Endothelial cell of umbilical vein (primary cell): ENCODE results near the gene SULT2B1. TPM values are rescaled to one million over a fixed set of nuclear protein-coding genes. Genes with fewer than 3 reads are reported as not detected.
"Not testable (repeated sequence)": the region's sequence is repeated elsewhere in the genome, so short reads cannot be mapped to it uniquely, and the experiment has no call there.

ENCODE experiments used
- BruUV-seq: library from RNA; stranded (reverse); fragments of 400-500 nt; replicated peaks from 2 replicates; lab custom pipeline; 2021; lab: Mats Ljungman, UMichigan
- CTCF ChIA-PET: fragments of 300-600, 350-600 bp; sonication (Branson Sonifier 250); formaldehyde crosslinking; loops from one replicate; lab custom pipeline; 2021; ENCODE audit warnings: antibody characterized with exemption, inconsistent platforms; lab: Charles Lee
- POLR2A ChIA-PET: fragments of 300-600, 350-600 bp; sonication (Branson Sonifier 250); formaldehyde crosslinking; loops from one replicate; lab custom pipeline; 2021; ENCODE audit warnings: antibody characterized with exemption, inconsistent platforms; lab: Charles Lee
- DNase-seq: peaks from one replicate; pipeline ENCODE4 v3.0.0-alpha.2; 2011; ENCODE audit warnings: low read depth, low spot score
- FAIRE-seq: peaks from 2 replicates; lab custom pipeline; 2011; peaks lifted over from hg19 to GRCh38; lab: Jason Lieb, UNC
- H2AFZ ChIP-seq: 2 replicates; pipeline ENCODE4 v1.6.0; 2012; ENCODE audit warnings: low read depth, low read length, control low read depth, inconsistent platforms
- H3K27ac ChIP-seq: 2 replicates; pipeline ENCODE4 v1.5.1; 2011; ENCODE audit warnings: low read depth, mild to moderate bottlenecking, control low read depth, low read length, moderate library complexity; ENCODE audit not compliant: insufficient read depth
- H3K27me3 ChIP-seq, 2 experiments: 2 replicates each; pipeline versions ENCODE4 v1.6.0 to v1.6.1; 2011; ENCODE audit warnings: low read length in 2 of 2, mixed read lengths in 1 of 2; ENCODE audit not compliant: control insufficient read depth in 2 of 2, insufficient read depth in 2 of 2
- H3K36me3 ChIP-seq, 2 experiments: 2 replicates in 1 of 2; 3 replicates in 1 of 2; pipeline ENCODE4 v1.5.1; 2011; ENCODE audit warnings: low read length in 2 of 2, mild to moderate bottlenecking in 1 of 2, moderate library complexity in 1 of 2; ENCODE audit not compliant: control insufficient read depth in 2 of 2, insufficient read depth in 2 of 2; ENCODE audit errors: extremely low read depth in 1 of 2
- H3K4me1 ChIP-seq: 3 replicates; pipeline ENCODE4 v1.5.1; 2011; ENCODE audit warnings: mild to moderate bottlenecking, low read length; ENCODE audit not compliant: control insufficient read depth, insufficient read depth; ENCODE audit errors: extremely low read depth
- H3K4me2 ChIP-seq: 2 replicates; pipeline ENCODE4 v1.6.1; 2011; ENCODE audit warnings: low read length, control low read depth, mixed read lengths; ENCODE audit not compliant: insufficient read depth
- H3K4me3 ChIP-seq, 3 experiments: fragments of 200-600 bp in 1 of 3; sonication (generic), shearing (Covaris generic) in 1 of 3; replicated peaks in 1 of 3; 2 replicates each; pipeline ENCODE4 v1.5.1; 2011 to 2016; ENCODE audit warnings: control low read depth in 3 of 3, low read length in 3 of 3, mild to moderate bottlenecking in 2 of 3, inconsistent platforms in 1 of 3, low read depth in 1 of 3, moderate library complexity in 1 of 3; ENCODE audit not compliant: insufficient read depth in 1 of 3
- H3K79me2 ChIP-seq: 2 replicates; pipeline ENCODE4 v1.6.0; 2012; ENCODE audit warnings: low read length, inconsistent platforms; ENCODE audit not compliant: control insufficient read depth, insufficient read depth
- H3K9ac ChIP-seq: replicated peaks from 2 replicates; pipeline ENCODE3; 2011; ENCODE audit warnings: low read length, control low read depth; ENCODE audit not compliant: insufficient read depth; ENCODE audit errors: extremely low read depth
- H3K9me1 ChIP-seq: replicated peaks from 3 replicates; pipeline ENCODE4 v1.6.0; 2011; ENCODE audit warnings: mild to moderate bottlenecking, low read length; ENCODE audit not compliant: control insufficient read depth, insufficient read depth; ENCODE audit errors: extremely low read depth
- H3K9me3 ChIP-seq: replicated peaks from 2 replicates; pipeline ENCODE4 v1.5.1; 2012; ENCODE audit warnings: low read length, inconsistent platforms; ENCODE audit not compliant: control insufficient read depth, insufficient read depth
- H4K20me1 ChIP-seq: replicated peaks from 2 replicates; pipeline ENCODE3; 2011; ENCODE audit warnings: mild to moderate bottlenecking, low read length; ENCODE audit not compliant: control insufficient read depth, insufficient read depth; ENCODE audit errors: extremely low read depth
- EZH2 ChIP-seq: IDR thresholded peaks from 2 replicates; pipeline ENCODE4 v1.6.1; 2012; ENCODE audit warnings: borderline replicate concordance, low read depth, mild to moderate bottlenecking, moderate library complexity, low read length, inconsistent platforms; ENCODE audit not compliant: severe bottlenecking
- FOS ChIP-seq: IDR thresholded peaks from 2 replicates; pipeline ENCODE4 v1.6.1; 2011; ENCODE audit warnings: mild to moderate bottlenecking, low read length, moderate library complexity, borderline replicate concordance; ENCODE audit not compliant: insufficient read depth
- GATA2 ChIP-seq: IDR thresholded peaks from 2 replicates; pipeline ENCODE4 v1.7.0; 2011; ENCODE audit warnings: low read depth, mild to moderate bottlenecking, moderate library complexity, mixed read lengths, low read length; ENCODE audit not compliant: insufficient read length, insufficient read depth
- JUN ChIP-seq: IDR thresholded peaks from 2 replicates; pipeline ENCODE4 v1.6.1; 2011; ENCODE audit warnings: borderline replicate concordance, low read depth; ENCODE audit not compliant: insufficient read length, insufficient read depth
- MYC ChIP-seq: IDR thresholded peaks from one replicate; pipeline ENCODE4 v1.6.1; 2011; ENCODE audit warnings: mild to moderate bottlenecking, low read depth, low read length
- POLR2A ChIP-seq: IDR thresholded peaks from 2 replicates; pipeline ENCODE4 v1.6.1; 2012; ENCODE audit warnings: low read depth, mild to moderate bottlenecking, control low read depth, low read length
- POLR2AphosphoS5 ChIP-seq: IDR thresholded peaks from 2 replicates; pipeline ENCODE4 v1.6.1; 2012; ENCODE audit warnings: low read depth, mild to moderate bottlenecking, control low read depth, low read length, moderate library complexity; ENCODE audit not compliant: insufficient read depth
- dilution Hi-C: fragments of 300-500 bp; cut with MboI; formaldehyde crosslinking; loops from one replicate; pipeline ENCODE4 v1.15.0; 2019; ENCODE audit warnings: low sequenced_read_pairs; ENCODE audit not compliant: extremely low pct_ligation_motif_present
- intact Hi-C: fragments of 100-400 bp; cut with micrococcal nuclease; formaldehyde crosslinking; loops from one replicate; pipeline ENCODE4 v1.10.0; 2022
- polyA plus RNA-seq, 4 experiments: library from polyadenylated mRNA; depleted of rRNA in 3 of 4; stranded (reverse) in 3 of 4; unstranded in 1 of 4; fragments of >200 nt; gene quantifications; 2 replicates each; pipeline versions ENCODE4 v1.2.1 to v1.2.3, GENCODE V29; 2011 to 2012; ENCODE audit warnings: missing spikeins in 1 of 4
- total RNA-seq: library from RNA; stranded (reverse); gene quantifications from 2 replicates; pipeline ENCODE4 v1.2.3, GENCODE V29; 2021
- TF ChIP-seq, protein P1 (sequence below), 2 donors: IDR thresholded peaks; 1 replicate in 1 of 2; 2 replicates in 1 of 2; pipeline ENCODE4 v1.5.1; 2011; ENCODE audit warnings: low read length in 2 of 2, mild to moderate bottlenecking in 2 of 2, moderate library complexity in 2 of 2, control low read depth in 1 of 2, inconsistent platforms in 1 of 2, low read depth in 1 of 2; ENCODE audit not compliant: insufficient read depth in 1 of 2; ENCODE audit errors: extremely low read depth in 1 of 2
- TF ChIP-seq, protein P2 (sequence below): IDR thresholded peaks from 2 replicates; pipeline ENCODE4 v1.6.1; 2011; ENCODE audit not compliant: insufficient read depth, insufficient read length

SULT2B1 gene
- total and polyA plus RNA-seq, 2 donors (not counting 3 experiments of a cell fraction or from before 2014, with no cell fraction given) = not detected

DNA sequence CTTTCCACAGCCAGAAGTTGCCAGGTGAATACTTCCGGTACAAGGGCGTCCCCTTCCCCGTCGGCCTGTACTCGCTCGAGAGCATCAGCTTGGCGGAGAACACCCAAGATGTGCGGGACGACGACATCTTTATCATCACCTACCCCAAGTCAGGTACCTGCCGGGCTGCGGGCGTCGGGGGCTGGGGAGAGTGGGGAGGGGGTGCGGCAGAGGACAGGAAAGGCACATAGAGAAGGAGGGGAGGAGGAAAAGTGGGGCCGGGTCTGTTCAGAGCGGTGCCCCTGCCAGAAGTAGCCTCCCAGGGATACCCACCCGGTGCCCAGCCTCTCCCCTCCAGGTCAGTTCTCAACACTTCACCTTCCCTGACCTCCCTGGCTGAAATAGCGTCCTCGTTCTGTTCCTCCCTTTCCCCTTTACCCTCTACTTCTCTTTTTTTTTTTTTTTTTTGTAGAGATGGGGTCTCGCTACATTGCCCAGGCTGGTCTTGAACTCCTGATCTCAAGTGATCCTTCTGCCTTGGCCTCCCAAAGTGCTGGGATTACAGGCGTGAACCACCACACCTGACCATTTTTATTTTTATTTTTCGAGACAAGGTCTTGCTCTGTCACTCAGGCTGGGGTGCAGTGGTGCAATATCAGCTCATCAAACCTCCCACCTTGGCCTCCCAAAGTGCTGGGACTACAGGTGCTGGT is 24.1 kb downstream of the SULT2B1 start:
- Histone ChIP-seq H3K9ac (no peak overlapping the region), H3K27ac (no peak overlapping the region), H3K4me1 (no peaks in the 10 kb centered on the region), H3K4me2 (no peak overlapping the region), H3K9me1 (no peaks in the 10 kb centered on the region), H4K20me1 (no peaks in the 10 kb centered on the region), H3K79me2 (no peaks in the 10 kb centered on the region), H3K4me3 (no peak overlapping the region), H2AFZ (no peak overlapping the region), H3K9me3 (no peaks in the 10 kb centered on the region), H3K27me3 (no peaks in the 10 kb centered on the region), H3K36me3 (no peaks in the 10 kb centered on the region)
- DNase-seq (no peak), FAIRE-seq (no peak)
- BruUV-seq = no TSS peak
- intact Hi-C loops (no loop called here), dilution Hi-C loops (no loop called here)
- POLR2A ChIA-PET = no interaction called here
- CTCF ChIA-PET = interaction anchor here (6.6 kb wide), 1 partner anchor 8 kb away, joined by 38 read pairs; no protein-coding TSS in a partner anchor
- TF ChIP-seq, protein P1, sequence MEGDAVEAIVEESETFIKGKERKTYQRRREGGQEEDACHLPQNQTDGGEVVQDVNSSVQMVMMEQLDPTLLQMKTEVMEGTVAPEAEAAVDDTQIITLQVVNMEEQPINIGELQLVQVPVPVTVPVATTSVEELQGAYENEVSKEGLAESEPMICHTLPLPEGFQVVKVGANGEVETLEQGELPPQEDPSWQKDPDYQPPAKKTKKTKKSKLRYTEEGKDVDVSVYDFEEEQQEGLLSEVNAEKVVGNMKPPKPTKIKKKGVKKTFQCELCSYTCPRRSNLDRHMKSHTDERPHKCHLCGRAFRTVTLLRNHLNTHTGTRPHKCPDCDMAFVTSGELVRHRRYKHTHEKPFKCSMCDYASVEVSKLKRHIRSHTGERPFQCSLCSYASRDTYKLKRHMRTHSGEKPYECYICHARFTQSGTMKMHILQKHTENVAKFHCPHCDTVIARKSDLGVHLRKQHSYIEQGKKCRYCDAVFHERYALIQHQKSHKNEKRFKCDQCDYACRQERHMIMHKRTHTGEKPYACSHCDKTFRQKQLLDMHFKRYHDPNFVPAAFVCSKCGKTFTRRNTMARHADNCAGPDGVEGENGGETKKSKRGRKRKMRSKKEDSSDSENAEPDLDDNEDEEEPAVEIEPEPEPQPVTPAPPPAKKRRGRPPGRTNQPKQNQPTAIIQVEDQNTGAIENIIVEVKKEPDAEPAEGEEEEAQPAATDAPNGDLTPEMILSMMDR (IDR thresholded peaks at IDR 0.05; ENCODE audit: extremely low read depth in 1 of 2, insufficient read depth in 1 of 2, low read depth in 1 of 2, low read length in 2 of 2) = no peak
- no peak for TF ChIP-seq MYC
- TF ChIP-seq GATA2 = no peak
- TF ChIP-seq EZH2 = no peak
- no peak for TF ChIP-seq JUN
- TF ChIP-seq, protein P2, sequence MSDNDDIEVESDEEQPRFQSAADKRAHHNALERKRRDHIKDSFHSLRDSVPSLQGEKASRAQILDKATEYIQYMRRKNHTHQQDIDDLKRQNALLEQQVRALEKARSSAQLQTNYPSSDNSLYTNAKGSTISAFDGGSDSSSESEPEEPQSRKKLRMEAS = no peak
- TF ChIP-seq POLR2AphosphoS5 = no peak
- TF ChIP-seq POLR2A = no peak
- no peak for TF ChIP-seq FOS

DNA sequence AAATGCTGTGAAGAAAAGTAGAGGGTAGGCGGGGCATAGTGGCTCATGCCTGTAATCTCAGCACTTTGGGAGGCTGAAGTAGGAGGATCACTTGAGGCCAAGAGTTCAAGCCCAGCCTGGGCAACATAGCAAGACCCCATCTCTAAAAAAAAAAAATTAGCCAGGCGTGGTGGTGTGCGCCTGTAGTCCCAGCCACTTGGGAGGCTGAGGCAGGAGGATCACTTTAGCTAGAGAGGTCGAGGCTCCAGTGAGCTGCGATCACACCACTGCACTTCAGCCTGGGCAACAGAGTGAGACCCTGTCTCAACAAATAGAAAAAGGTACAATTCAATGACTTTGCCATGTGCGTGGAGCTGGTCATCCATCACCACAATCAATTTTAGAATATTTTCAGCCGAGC is 25.9 kb downstream of the SULT2B1 start:
- dilution Hi-C loops, H3K9me1 ChIP-seq, intact Hi-C loops, H3K9ac ChIP-seq, H3K4me1 ChIP-seq, H3K9me3 ChIP-seq, H3K79me2 ChIP-seq, H3K27me3 ChIP-seq, FAIRE-seq, DNase-seq, H3K4me2 ChIP-seq, BruUV-seq, H2AFZ ChIP-seq, POLR2A ChIA-PET, H3K36me3 ChIP-seq, H3K27ac ChIP-seq, H3K4me3 ChIP-seq, H4K20me1 ChIP-seq: not testable (repeated sequence)
- CTCF ChIA-PET = interaction anchor here (0.6 to 14.1 kb wide), 3 partner anchors 11 to 88 kb away, joined by 3 to 507 read pairs (median 3); no protein-coding TSS in a partner anchor
